Calu3 (cell line): Measurements from ENCODE around the gene IGSF3. TPM values are rescaled to one million over a fixed set of nuclear protein-coding genes. Genes with fewer than 3 reads are reported as not detected.
A peak's percentile ranks its signal among the peaks of the same experiment; 100 is the strongest.
"Not testable (repeated sequence)": the region's sequence is repeated elsewhere in the genome, so short reads cannot be mapped to it uniquely, and the experiment has no call there.

Experiments
- BruUV-seq: library from RNA; stranded (reverse); fragments of 400-500 nt; replicated peaks from 2 replicates; lab custom pipeline; 2021; lab: Mats Ljungman, UMichigan
- CTCF ChIA-PET: fragments of 300-600 bp; sonication (Branson Sonifier 250); formaldehyde crosslinking; loops from one replicate; lab custom pipeline; 2022; ENCODE audit warnings: antibody characterized with exemption; lab: Charles Lee
- DNase-seq: peaks from one replicate; pipeline ENCODE4 v3.0.0; 2022
- H3K27ac Mint-ChIP-seq: one replicate; pipeline ENCODE4 v1.8.0; 2022; ENCODE audit warnings: mixed read lengths; ENCODE audit not compliant: unreplicated experiment
- H3K27me3 Mint-ChIP-seq: one replicate; pipeline ENCODE4 v1.8.0; 2022; ENCODE audit warnings: mixed read lengths; ENCODE audit not compliant: unreplicated experiment
- H3K36me3 Mint-ChIP-seq: one replicate; pipeline ENCODE4 v1.8.0; 2022; ENCODE audit warnings: mild to moderate bottlenecking, moderate library complexity, mixed read lengths; ENCODE audit not compliant: insufficient read depth, unreplicated experiment
- H3K4me1 Mint-ChIP-seq: one replicate; pipeline ENCODE4 v1.8.0; 2022; ENCODE audit warnings: mild to moderate bottlenecking, low read depth, mixed read lengths; ENCODE audit not compliant: unreplicated experiment
- H3K4me3 Mint-ChIP-seq: one replicate; pipeline ENCODE4 v1.8.0; 2022; ENCODE audit warnings: mild to moderate bottlenecking, low read depth, moderate library complexity, mixed read lengths; ENCODE audit not compliant: unreplicated experiment
- H3K9me3 Mint-ChIP-seq: one replicate; pipeline ENCODE4 v1.8.0; 2022; ENCODE audit warnings: low read depth, mixed read lengths; ENCODE audit not compliant: unreplicated experiment
- CTCF ChIP-seq: fragments of 200-600 bp; IDR thresholded peaks from one replicate; pipeline ENCODE4 v1.8.0; 2022; ENCODE audit warnings: antibody characterized with exemption; ENCODE audit not compliant: unreplicated experiment
- intact Hi-C: fragments of 100-400 bp; cut with micrococcal nuclease; formaldehyde crosslinking; loops from one replicate; pipeline ENCODE4 v1.10.0; 2022; ENCODE audit not compliant: unreplicated experiment
- total RNA-seq: library from RNA; stranded (reverse); gene quantifications from 2 replicates; pipeline ENCODE4 v1.2.3, GENCODE V29; 2022

Gene IGSF3
- total RNA-seq, 1 experiment from 2014 or later = 15.3 TPM

DNA sequence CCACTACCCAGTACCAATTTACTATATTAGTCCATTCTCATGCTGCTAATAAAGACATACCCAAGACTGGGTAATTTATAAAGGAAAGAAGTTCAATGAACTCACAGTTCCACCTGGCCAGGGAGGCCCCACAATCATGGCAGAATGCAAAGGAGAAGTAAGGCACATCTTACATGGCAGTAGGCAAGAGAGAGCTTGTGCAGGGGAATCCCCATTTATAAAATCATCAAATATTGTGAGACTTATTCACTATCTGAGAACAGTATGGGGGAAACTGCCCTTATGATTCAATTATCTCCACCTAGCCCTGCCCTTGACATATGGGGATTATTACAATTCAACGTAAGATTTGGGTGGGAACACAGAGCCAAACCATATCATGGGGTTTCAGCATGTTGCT is 103.1 kb downstream of the IGSF3 start:
- Mint-ChIP-seq H3K9me3 (peaks cover 3% of the 10 kb centered on the region), H3K27me3 (no peaks in the 10 kb centered on the region), H3K4me1 (peaks cover 38% of the 10 kb centered on the region), H3K4me3 (no peak overlapping the region), H3K27ac (peak overlapping the region; percentile 66), H3K36me3 (peaks cover 13% of the 10 kb centered on the region)
- no peak for TF ChIP-seq CTCF
- DNase-seq = no peak
- CTCF ChIA-PET = no interaction called here
- BruUV-seq = no TSS peak
- intact Hi-C loops = no loop called here

DNA sequence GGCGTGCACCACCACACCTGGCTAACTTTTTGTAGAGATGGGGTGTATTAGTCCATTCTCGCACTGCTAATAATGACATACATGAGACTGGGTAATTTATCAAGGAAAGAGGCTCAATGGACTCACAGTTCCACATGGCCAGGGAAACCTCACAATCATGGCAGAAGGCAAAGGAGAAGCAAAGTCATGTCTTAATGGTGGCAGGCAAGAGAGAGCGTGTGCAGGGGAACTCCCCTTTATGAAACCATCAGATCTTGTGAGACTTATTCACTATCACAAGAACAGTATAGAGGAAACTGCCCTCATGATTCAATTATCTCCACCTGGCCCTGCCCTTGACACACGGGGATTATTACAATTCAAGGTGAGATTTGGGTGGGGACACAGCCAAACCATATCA is 105.1 kb downstream of the IGSF3 start:
- DNase-seq, H3K27me3 Mint-ChIP-seq, H3K4me3 Mint-ChIP-seq, H3K36me3 Mint-ChIP-seq, intact Hi-C loops, H3K9me3 Mint-ChIP-seq, H3K27ac Mint-ChIP-seq, BruUV-seq, CTCF ChIA-PET: not testable (repeated sequence)
- peaks cover 20% of the 10 kb centered on the region for H3K4me1 Mint-ChIP-seq

DNA sequence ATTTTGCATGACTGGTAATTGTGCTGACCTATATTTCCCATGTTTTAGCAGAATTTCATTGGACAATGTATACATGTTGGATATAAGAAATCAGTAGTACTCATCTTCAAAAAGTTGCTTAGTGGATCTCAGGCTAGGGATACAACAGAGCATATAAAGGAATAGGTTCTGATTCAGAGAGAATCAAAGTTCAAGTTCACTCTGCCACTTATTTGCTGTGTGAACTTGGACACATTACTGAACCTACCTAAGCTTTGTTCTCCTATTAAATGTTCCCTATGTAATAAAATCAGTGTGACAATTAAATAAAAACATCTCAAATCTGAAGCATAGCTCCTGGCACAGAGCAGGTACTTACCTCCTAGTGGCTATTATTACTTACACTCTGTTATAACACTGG is 106.0 kb downstream of the IGSF3 start:
- CTCF ChIA-PET = no interaction called here
- no TSS peak for BruUV-seq
- H3K27me3 Mint-ChIP-seq = no peaks in the 10 kb centered on the region
- intact Hi-C loops = no loop called here
- H3K4me1 Mint-ChIP-seq = peaks cover 18% of the 10 kb centered on the region
- no peak overlapping the region for H3K27ac Mint-ChIP-seq
- no peak for TF ChIP-seq CTCF
- no peak overlapping the region for H3K4me3 Mint-ChIP-seq
- DNase-seq = no peak
- H3K9me3 Mint-ChIP-seq = peaks cover 3% of the 10 kb centered on the region
- peaks cover 3% of the 10 kb centered on the region for H3K36me3 Mint-ChIP-seq

DNA sequence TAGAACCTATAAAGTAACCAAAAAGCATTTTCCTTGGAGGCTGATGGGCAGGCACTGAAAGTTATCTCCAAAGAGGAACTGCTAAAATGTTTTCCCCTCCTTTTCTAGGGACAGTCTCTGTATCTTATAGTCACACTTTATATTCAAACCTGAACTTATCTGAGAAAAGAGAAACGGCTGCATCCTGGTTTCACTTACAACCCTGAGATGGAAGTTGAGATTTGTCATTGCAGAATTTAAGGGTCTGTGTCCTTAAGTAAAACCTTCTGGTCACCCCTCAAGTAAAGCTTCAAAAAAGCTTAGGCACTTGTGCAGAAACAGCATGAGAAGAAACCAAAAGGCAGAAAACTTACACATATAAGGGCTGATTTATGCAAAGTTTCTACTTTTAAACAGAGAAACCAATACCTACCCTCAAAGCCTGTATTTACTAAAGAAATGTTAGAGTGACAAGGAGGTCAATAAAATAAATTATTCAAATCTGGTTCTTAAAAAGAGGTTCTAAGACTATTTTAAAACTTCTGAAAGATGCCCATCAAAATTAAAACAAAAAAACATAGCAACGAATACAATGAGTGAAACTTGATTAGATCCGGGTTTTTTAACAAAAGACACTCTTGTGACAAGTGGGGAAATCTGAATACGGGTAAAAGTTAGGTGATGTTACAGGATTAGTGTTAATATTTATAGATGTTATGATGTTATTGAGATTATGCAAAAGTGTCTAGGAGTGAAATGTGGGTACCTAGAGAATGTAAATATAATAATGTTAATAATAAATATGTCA is 106.6 kb downstream of the IGSF3 start:
- DNase-seq = no peak
- Mint-ChIP-seq H3K27ac (no peak overlapping the region), H3K4me3 (no peak overlapping the region), H3K36me3 (peaks cover 5% of the 10 kb centered on the region), H3K27me3 (no peaks in the 10 kb centered on the region), H3K4me1 (peaks cover 17% of the 10 kb centered on the region), H3K9me3 (peaks cover 3% of the 10 kb centered on the region)
- TF ChIP-seq CTCF = no peak
- CTCF ChIA-PET = no interaction called here
- BruUV-seq = no TSS peak
- intact Hi-C loops = no loop called here

- no peak overlapping the region for H3K27ac Mint-ChIP-seq
Observed at GRCh38 chr1:116559304-116559761, 108.2 kb downstream of the IGSF3 start.

More at GRCh38 chr1:116559304-116559761, 108.2 kb downstream of the IGSF3 start:
- CTCF ChIA-PET = no interaction called here
- H3K36me3 Mint-ChIP-seq = peaks cover 5% of the 10 kb centered on the region
- DNase-seq = no peak
- H3K27me3 Mint-ChIP-seq = no peaks in the 10 kb centered on the region
- H3K9me3 Mint-ChIP-seq = peaks cover 3% of the 10 kb centered on the region
- TF ChIP-seq CTCF = no peak
- no peak overlapping the region for H3K4me3 Mint-ChIP-seq
- no TSS peak for BruUV-seq
- peaks cover 24% of the 10 kb centered on the region for H3K4me1 Mint-ChIP-seq
- intact Hi-C loops = no loop called here
